ENCODE measurements around the gene TFE3. TPM values are rescaled to one million over a fixed set of nuclear protein-coding genes. Genes with fewer than 3 reads are reported as not detected.
A peak's percentile ranks its signal among the peaks of the same experiment; 100 is the strongest.
"Not testable (repeated sequence)": the region's sequence is repeated elsewhere in the genome, so short reads cannot be mapped to it uniquely, and the experiment has no call there.

TFE3 gene
- polyA plus RNA-seq, 12 donors = 18.0 to 39.7 (median 20.6) TPM; not detected in 1

- peak; percentile 89 for DNase-seq
These were observed 40.8 kb downstream of the TFE3 start, which contains the start of gene GRIPAP1 for GRCh38 chrX:49002091-49002935. TSS of gene GRIPAP1 (minus strand) at chrX:49002264. CDS start at chrX:49002229, 35 bp downstream.

- peak; percentile 6 for DNase-seq
These were observed 41.6 kb downstream of the TFE3 start for GRCh38 chrX:49001521-49002090.

GRCh38 chrX:49000636-49001035 lies 42.5 kb downstream of the TFE3 start:
- no peak for DNase-seq

DNA sequence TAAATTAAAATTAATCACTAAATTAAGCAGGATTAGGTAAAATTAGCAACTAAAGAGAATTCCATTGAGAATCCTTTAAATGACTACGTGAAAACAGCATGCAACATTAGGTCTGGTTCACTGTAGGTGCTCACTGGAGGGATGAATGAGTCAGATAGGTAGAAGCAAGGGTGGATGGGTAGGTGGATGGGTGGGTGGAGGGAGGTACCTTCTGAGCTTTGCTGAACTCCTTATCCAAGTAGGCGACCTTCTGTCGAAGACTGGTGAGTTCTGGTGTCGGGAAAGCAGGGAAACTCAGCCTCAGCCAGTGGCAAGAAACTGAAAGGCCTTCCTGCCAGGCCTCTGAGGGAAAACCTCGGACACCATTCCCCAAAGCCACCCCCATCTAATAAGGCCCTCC lies 44.1 kb downstream of the TFE3 start:
- DNase-seq = no peak

- DNase-seq = no peak
These were observed 44.8 kb downstream of the TFE3 start for GRCh38 chrX:48998391-48998790.

DNA sequence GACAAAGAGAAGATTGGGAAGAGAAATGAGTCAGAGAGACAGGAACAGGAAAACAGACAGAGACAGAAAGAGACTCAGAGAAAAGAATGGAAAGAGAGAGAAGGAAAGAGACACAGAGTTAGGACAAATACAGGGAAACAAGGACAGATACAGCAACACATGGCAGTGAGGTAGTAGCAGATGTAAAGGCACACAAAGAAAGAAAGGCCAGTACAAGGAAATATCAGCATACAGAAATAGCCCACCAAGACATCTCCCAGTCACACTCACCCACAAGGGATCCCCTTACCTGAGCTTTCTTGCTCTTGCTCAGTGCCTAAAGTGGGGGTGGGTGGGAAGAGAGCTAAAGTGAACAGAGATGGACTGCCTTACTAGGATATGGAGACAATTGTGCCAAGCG lies 45.3 kb downstream of the TFE3 start:
- no peak for DNase-seq

DNA sequence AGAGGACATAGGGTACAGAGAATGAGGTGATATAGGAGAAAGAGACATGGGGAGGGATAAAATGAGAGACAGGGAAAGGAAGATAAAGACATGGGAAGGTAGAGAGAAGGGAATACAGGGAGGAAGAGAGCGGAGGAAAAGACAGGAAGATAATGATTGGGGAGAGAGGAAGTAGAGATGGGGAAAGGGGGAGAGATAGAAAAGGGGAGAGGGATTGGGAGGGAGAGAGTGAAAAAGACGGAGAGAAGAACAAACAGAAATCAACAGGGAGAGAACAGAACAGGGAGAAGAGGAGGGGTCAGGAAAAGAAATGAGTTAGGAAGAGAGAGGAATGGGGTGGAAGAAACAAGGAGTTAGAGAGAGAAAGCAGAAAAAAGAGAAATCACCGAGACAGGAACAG lies 45.7 kb downstream of the TFE3 start:
- DNase-seq = no peak

- DNase-seq = no peak
These were observed 46.2 kb downstream of the TFE3 start for GRCh38 chrX:48996969-48997368.

- DNase-seq = no peak
These were observed 50.8 kb downstream of the TFE3 start for GRCh38 chrX:48992341-48992740.

- no peak for DNase-seq
These were observed 53.7 kb downstream of the TFE3 start for GRCh38 chrX:48989483-48989882.

DNA sequence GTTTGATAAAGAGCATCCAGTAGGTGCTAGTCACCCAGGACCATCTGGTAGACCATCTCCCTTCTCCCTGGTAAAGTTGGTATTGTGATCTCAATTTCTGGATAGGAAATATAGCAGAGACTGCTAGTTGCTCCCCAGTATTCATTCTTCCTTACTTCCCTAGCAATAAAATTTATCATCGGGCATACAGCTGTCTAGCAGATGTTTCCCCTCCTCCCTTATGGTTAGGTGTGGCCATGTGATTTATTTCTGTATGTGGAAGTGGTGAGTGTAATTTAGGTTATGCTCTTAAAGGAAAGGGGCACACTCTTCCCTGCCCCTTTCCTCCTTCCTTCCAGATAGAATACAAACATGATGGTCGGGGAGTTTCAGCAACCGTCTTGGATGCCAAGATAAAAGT lies 59.3 kb downstream of the TFE3 start:
- DNase-seq = no peak

- no peak for DNase-seq
These were observed 60.1 kb downstream of the TFE3 start for GRCh38 chrX:48983081-48983480.

DNA sequence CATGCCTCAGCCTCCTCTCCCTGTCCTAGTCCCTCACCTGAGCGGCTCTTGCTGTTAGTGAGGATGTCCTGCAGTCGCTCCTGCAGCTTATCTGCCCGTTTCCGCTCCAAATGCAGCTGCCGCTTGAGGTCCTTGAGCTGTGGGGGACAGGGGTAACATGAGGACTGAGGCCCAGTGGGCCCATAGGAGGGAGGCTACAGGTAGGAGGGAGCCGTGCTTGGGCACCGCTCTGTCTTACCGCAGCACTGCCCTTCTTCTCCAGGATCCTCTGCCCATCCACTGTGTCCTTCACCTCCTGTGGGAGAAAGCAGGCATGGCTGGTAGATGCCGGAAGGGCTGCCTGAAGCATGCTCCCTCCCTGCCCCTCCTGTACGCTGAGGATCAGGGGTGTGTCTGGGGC lies 62.0 kb downstream of the TFE3 start:
- DNase-seq = no peak

GRCh38 chrX:48980341-48980740 lies 62.8 kb downstream of the TFE3 start:
- not testable (repeated sequence) for DNase-seq

Other genes starting within 250 kb of the TFE3 start
- 100 to 1,000 TPM in 5 of 12 donors, 10 to 100 TPM in 6, not detected in 1; 81.3 to 151 (median 95.2) TPM for gene HDAC6, start 241.3 kb downstream of the TFE3 start, polyA plus RNA-seq (ENCODE audit: insufficient read length in 12 of 12)
- gene ERAS, start 216.8 kb downstream of the TFE3 start, polyA plus RNA-seq (ENCODE audit: insufficient read length in 12 of 12) = under 1 TPM in 1 of 12 donors, not detected in 11; 0.13 TPM
- gene PCSK1N, start 207.7 kb downstream of the TFE3 start, polyA plus RNA-seq (ENCODE audit: insufficient read length in 12 of 12) = 10 to 100 TPM in 1 of 12 donors, under 1 TPM in 3, not detected in 8; 0.32 to 22.5 (median 0.41) TPM
- 10 to 100 TPM in 11 of 12 donors, not detected in 1; 23.6 to 44.3 (median 28.5) TPM for gene TIMM17B, start 145.6 kb downstream of the TFE3 start, polyA plus RNA-seq (ENCODE audit: insufficient read length in 12 of 12)
- gene PQBP1, start 145.4 kb downstream of the TFE3 start, polyA plus RNA-seq (ENCODE audit: insufficient read length in 12 of 12) = 10 to 100 TPM in 11 of 12 donors, not detected in 1; 46.3 to 96.3 (median 58.6) TPM
- 10 to 100 TPM in 11 of 12 donors, not detected in 1; 14.8 to 19.8 (median 16.5) TPM for gene SLC35A2, start 131.7 kb downstream of the TFE3 start, polyA plus RNA-seq (ENCODE audit: insufficient read length in 12 of 12)
- gene PIM2, start 124.3 kb downstream of the TFE3 start, polyA plus RNA-seq (ENCODE audit: insufficient read length in 12 of 12) = 1 to 10 TPM in 10 of 12 donors, not detected in 2; 1.1 to 4.5 (median 1.7) TPM
- gene OTUD5, start 85.8 kb downstream of the TFE3 start, polyA plus RNA-seq (ENCODE audit: insufficient read length in 12 of 12) = 10 to 100 TPM in 11 of 12 donors, not detected in 1; 30.6 to 57.7 (median 35.2) TPM
- gene KCND1, start 71.5 kb downstream of the TFE3 start, polyA plus RNA-seq (ENCODE audit: insufficient read length in 12 of 12) = 1 to 10 TPM in 4 of 12 donors, under 1 TPM in 6, not detected in 2; 0.63 to 5.0 (median 0.96) TPM
- gene GRIPAP1, start 41.1 kb downstream of the TFE3 start, polyA plus RNA-seq (ENCODE audit: insufficient read length in 12 of 12) = 10 to 100 TPM in 11 of 12 donors, not detected in 1; 15.5 to 49.0 (median 24.6) TPM
- 10 to 100 TPM in 2 of 12 donors, 1 to 10 TPM in 9, not detected in 1; 2.7 to 12.4 (median 4.2) TPM for gene CCDC120, start 15.6 kb upstream of the TFE3 start, polyA plus RNA-seq (ENCODE audit: insufficient read length in 12 of 12)
- gene PRAF2, start 30.6 kb upstream of the TFE3 start, polyA plus RNA-seq (ENCODE audit: insufficient read length in 12 of 12) = 10 to 100 TPM in 11 of 12 donors, not detected in 1; 15.7 to 63.8 (median 22.1) TPM
- 10 to 100 TPM in 11 of 12 donors, not detected in 1; 20.7 to 44.0 (median 33.2) TPM for gene WDR45, start 36.5 kb upstream of the TFE3 start, polyA plus RNA-seq (ENCODE audit: insufficient read length in 12 of 12)
- gene GPKOW, start 80.4 kb upstream of the TFE3 start, polyA plus RNA-seq (ENCODE audit: insufficient read length in 12 of 12) = 10 to 100 TPM in 11 of 12 donors, not detected in 1; 15.5 to 19.0 (median 17.1) TPM
- gene MAGIX, start 119.4 kb upstream of the TFE3 start, polyA plus RNA-seq (ENCODE audit: insufficient read length in 12 of 12) = 1 to 10 TPM in 10 of 12 donors, not detected in 2; 1.2 to 2.3 (median 1.9) TPM
- 100 to 1,000 TPM in 10 of 12 donors, 10 to 100 TPM in 1, not detected in 1; 99.4 to 232 (median 162) TPM for gene PLP2, start 128.5 kb upstream of the TFE3 start, polyA plus RNA-seq (ENCODE audit: insufficient read length in 12 of 12)
- gene PRICKLE3, start 143.0 kb upstream of the TFE3 start, polyA plus RNA-seq (ENCODE audit: insufficient read length in 12 of 12) = 1 to 10 TPM in 10 of 12 donors, not detected in 2; 2.4 to 8.7 (median 3.7) TPM
- gene SYP, start 156.8 kb upstream of the TFE3 start, polyA plus RNA-seq (ENCODE audit: insufficient read length in 12 of 12) = 1 to 10 TPM in 5 of 12 donors, under 1 TPM in 6, not detected in 1; 0.59 to 5.9 (median 0.97) TPM
- under 1 TPM in 6 of 12 donors, not detected in 6; 0.03 to 0.39 (median 0.15) TPM for gene CACNA1F, start 190.0 kb upstream of the TFE3 start, polyA plus RNA-seq (ENCODE audit: insufficient read length in 12 of 12)
- 10 to 100 TPM in 7 of 12 donors, 1 to 10 TPM in 4, not detected in 1; 8.4 to 18.4 (median 11.0) TPM for gene CCDC22, start 192.1 kb upstream of the TFE3 start, polyA plus RNA-seq (ENCODE audit: insufficient read length in 12 of 12)
- 1 to 10 TPM in 1 of 12 donors, under 1 TPM in 9, not detected in 2; 0.25 to 1.9 (median 0.47) TPM for gene FOXP3, start 221.4 kb upstream of the TFE3 start, polyA plus RNA-seq (ENCODE audit: insufficient read length in 12 of 12)
- 10 to 100 TPM in 1 of 12 donors, 1 to 10 TPM in 10, not detected in 1; 4.9 to 11.0 (median 7.0) TPM for gene PPP1R3F, start 226.4 kb upstream of the TFE3 start, polyA plus RNA-seq (ENCODE audit: insufficient read length in 12 of 12)

Measured in muscle of arm (tissue), 12 donors.